ENCODE results near the gene NLE1.

DNA sequence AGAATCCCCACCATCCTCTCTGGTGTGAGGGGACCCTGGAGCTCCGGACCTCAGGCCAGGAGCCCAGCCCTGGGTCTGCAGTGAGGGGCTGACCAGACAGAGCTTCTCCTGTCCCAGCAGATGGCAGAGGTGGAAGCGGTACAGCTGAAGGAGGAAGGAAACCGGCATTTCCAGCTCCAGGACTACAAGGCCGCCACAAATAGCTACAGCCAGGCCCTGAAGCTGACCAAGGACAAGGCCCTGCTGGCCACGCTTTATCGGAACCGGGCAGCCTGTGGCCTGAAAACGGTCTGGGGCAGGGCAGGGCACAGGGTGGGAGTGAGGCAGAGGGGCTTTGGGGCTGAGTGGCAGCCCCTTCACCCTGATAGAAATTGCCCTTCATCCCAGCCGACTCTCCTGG is 6.0 kb upstream of the NLE1 start:
- TF ChIP-seq CTCF (IDR thresholded peaks at IDR 0.05; ENCODE audit: low read depth, low read length, missing input control) (no peak), RAD21 (IDR thresholded peaks at IDR 0.05) (no peak), HNF4A (conservative IDR thresholded peaks at IDR 0.05) (no peak), YY1 (IDR thresholded peaks at IDR 0.05) (no peak), ZBTB33 (IDR thresholded peaks at IDR 0.05) (no peak), JUND (IDR thresholded peaks at IDR 0.05) (no peak), SP1 (IDR thresholded peaks at IDR 0.05) (no peak)
- TF ChIP-seq, protein P1, sequence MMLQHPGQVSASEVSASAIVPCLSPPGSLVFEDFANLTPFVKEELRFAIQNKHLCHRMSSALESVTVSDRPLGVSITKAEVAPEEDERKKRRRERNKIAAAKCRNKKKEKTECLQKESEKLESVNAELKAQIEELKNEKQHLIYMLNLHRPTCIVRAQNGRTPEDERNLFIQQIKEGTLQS (IDR thresholded peaks at IDR 0.05): no peak
- TF ChIP-seq, protein P2, sequence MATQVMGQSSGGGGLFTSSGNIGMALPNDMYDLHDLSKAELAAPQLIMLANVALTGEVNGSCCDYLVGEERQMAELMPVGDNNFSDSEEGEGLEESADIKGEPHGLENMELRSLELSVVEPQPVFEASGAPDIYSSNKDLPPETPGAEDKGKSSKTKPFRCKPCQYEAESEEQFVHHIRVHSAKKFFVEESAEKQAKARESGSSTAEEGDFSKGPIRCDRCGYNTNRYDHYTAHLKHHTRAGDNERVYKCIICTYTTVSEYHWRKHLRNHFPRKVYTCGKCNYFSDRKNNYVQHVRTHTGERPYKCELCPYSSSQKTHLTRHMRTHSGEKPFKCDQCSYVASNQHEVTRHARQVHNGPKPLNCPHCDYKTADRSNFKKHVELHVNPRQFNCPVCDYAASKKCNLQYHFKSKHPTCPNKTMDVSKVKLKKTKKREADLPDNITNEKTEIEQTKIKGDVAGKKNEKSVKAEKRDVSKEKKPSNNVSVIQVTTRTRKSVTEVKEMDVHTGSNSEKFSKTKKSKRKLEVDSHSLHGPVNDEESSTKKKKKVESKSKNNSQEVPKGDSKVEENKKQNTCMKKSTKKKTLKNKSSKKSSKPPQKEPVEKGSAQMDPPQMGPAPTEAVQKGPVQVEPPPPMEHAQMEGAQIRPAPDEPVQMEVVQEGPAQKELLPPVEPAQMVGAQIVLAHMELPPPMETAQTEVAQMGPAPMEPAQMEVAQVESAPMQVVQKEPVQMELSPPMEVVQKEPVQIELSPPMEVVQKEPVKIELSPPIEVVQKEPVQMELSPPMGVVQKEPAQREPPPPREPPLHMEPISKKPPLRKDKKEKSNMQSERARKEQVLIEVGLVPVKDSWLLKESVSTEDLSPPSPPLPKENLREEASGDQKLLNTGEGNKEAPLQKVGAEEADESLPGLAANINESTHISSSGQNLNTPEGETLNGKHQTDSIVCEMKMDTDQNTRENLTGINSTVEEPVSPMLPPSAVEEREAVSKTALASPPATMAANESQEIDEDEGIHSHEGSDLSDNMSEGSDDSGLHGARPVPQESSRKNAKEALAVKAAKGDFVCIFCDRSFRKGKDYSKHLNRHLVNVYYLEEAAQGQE (IDR thresholded peaks at IDR 0.05): no peak

Measured in liver (tissue), 3 donors.